Muscle of leg (tissue), 11 donors: Measurements from ENCODE around the gene SLC25A18. TPM values are rescaled to one million over a fixed set of nuclear protein-coding genes. Genes with fewer than 3 reads are reported as not detected.
A peak's percentile ranks its signal among the peaks of the same experiment; 100 is the strongest.

Experiments
- DNase-seq: peaks from one replicate; pipeline ENCODE4 v3.0.0; 2013
- H3K27ac ChIP-seq: one replicate; pipeline ENCODE4 v1.5.1; 2013; ENCODE audit warnings: mild to moderate bottlenecking, low read length, control low read depth
- H3K27me3 ChIP-seq: one replicate; pipeline ENCODE4 v1.6.1; 2013; ENCODE audit warnings: low read length; ENCODE audit not compliant: control insufficient read depth, insufficient read depth
- H3K36me3 ChIP-seq: one replicate; pipeline ENCODE4 v1.6.1; 2013; ENCODE audit warnings: low read length; ENCODE audit not compliant: control insufficient read depth, insufficient read depth
- H3K4me1 ChIP-seq: one replicate; pipeline ENCODE4 v1.6.1; 2013; ENCODE audit warnings: low read length; ENCODE audit not compliant: control insufficient read depth, insufficient read depth
- H3K4me3 ChIP-seq: one replicate; pipeline ENCODE4 v1.5.1; 2013; ENCODE audit warnings: low read length, control low read depth
- H3K9me3 ChIP-seq: replicated peaks from 2 replicates; pipeline ENCODE4 v1.6.1; 2013; ENCODE audit warnings: low read depth, low read length; ENCODE audit not compliant: control insufficient read depth
- WGBS: methylation state at CpG from one replicate; pipeline ENCODE4 v1.1.5; 2013; ENCODE audit warnings: missing lambda C conversion rate; ENCODE audit not compliant: insufficient coverage; 5-methylcytosine and 5-hydroxymethylcytosine counted together
- polyA plus RNA-seq, 8 donors: library from polyadenylated mRNA; unstranded; fragments of 120-200 nt; gene quantifications; one replicate each; pipeline versions ENCODE4 v1.2.1 to v1.2.3, GENCODE V29; 2013; ENCODE audit warnings: inconsistent platforms in 1 of 8, low replicate concordance in 1 of 8; ENCODE audit not compliant: insufficient read length in 8 of 8, insufficient read depth in 1 of 8
- total RNA-seq: library from RNA; stranded (reverse); fragments of 120-200 nt; gene quantifications from one replicate; pipeline ENCODE4 v1.2.4, GENCODE V29; 2013

Gene SLC25A18
- total and polyA plus RNA-seq, 9 donors = 0.29 to 0.94 (median 0.53) TPM

DNA sequence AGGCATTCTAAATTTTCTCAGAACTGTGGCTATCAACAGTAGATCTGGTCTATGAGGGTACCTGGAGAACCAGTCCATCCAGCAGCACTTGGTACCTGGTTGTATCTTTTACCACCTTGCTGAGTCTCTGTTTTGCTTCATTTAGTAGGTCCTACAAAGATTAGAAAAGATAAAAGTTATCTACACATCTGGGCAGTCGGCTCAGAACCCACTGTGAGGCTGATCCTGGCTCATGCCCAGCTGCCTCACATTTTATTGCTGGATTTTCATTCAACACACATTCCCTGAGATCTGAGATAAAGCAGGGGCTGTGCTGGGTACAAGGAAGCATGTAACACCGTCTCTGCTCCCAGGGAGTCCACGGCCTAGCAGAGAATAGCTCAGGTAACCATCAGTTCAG is 37.7 kb downstream of the SLC25A18 start:
- no peak for DNase-seq
- Histone ChIP-seq H3K36me3 (peaks cover 49% of the 10 kb centered on the region), H3K4me3 (no peak overlapping the region), H3K9me3 (no peaks in the 10 kb centered on the region), H3K4me1 (no peaks in the 10 kb centered on the region), H3K27ac (no peak overlapping the region), H3K27me3 (no peaks in the 10 kb centered on the region)
- WGBS = 54% methylated on average over 2 of the region's 3 CpGs

DNA sequence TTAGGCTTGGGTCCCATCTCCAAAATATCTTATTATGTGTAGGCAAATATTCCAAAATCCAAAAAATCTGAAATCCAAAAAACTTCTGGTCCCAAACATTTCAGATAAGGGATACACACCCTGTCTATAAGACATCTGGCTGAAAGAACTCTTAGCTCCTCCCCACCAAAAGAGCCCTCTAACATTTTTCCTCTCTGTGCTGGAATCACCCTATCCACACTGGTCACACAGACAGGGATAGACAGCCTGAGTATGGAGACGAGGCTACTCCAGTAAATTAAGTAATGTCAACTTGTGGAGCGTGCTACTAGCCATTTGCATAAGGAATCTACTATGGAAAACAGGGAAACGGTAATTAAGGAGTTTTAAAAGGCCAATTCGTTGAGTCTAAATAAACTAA is 40.4 kb downstream of the SLC25A18 start:
- Histone ChIP-seq H3K27me3 (no peaks in the 10 kb centered on the region), H3K4me1 (peaks cover 3% of the 10 kb centered on the region), H3K4me3 (no peak overlapping the region), H3K27ac (no peak overlapping the region), H3K36me3 (peaks cover 33% of the 10 kb centered on the region), H3K9me3 (no peaks in the 10 kb centered on the region)
- no CpG with 5 or more reads among the region's 4 CpGs for WGBS
- no peak for DNase-seq

DNA sequence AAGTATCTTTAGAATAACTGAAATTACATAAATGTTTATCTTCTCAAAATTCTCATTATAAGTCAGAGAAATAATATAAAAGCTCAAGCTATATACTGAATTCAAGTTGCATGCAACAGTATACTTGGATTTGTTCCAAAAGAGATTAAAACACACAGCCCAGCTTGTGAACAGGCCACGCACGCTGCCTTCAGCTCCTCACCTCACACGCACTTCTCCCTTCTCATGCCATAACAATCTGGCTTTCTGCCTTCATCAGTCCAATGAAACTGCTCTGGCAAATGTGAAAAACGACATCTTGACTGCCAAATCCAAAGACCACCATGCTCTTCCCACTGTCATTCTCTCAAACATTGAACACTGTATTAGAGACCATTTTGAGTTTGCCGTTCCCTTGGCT is 43.2 kb downstream of the SLC25A18 start:
- H3K9me3 ChIP-seq = no peaks in the 10 kb centered on the region
- 46% methylated on average over 5 of the region's 5 CpGs for WGBS
- H3K27ac ChIP-seq = no peak overlapping the region
- no peak overlapping the region for H3K4me3 ChIP-seq
- no peaks in the 10 kb centered on the region for H3K27me3 ChIP-seq
- H3K36me3 ChIP-seq = peaks cover 29% of the 10 kb centered on the region
- peak; percentile 51 for DNase-seq
- H3K4me1 ChIP-seq = peaks cover 3% of the 10 kb centered on the region

DNA sequence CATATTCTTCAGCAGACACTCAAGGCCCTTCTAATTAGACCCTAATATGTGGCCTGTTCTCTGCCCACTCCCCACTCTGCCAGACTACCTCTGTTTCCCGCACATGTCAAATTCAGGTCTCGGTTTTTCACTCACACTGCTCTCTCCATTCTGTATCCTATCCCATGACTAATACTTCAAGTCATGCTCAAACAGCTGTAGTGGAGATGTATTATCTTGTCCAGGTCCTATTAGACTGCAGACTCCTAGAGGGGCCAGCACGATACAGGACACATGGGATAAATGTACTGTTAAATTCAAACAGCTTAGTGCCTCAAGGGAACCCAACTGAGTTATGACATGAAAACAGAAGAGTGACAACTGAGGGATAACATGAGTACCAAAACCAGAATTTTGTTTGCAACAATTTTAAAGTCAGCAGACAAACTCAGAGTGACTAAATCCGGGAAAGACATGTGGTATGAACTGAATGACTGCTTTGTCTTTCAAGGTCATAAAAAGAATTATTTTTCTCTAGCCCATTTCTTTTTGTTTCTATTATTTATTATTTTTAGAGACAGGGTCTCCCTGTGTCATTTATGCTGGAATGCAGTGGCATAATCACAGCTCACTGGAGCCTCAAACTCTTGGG is 44.7 kb downstream of the SLC25A18 start:
- Histone ChIP-seq H3K27ac (no peak overlapping the region), H3K4me3 (no peak overlapping the region), H3K36me3 (peaks cover 41% of the 10 kb centered on the region), H3K27me3 (no peaks in the 10 kb centered on the region), H3K9me3 (no peaks in the 10 kb centered on the region), H3K4me1 (peaks cover 3% of the 10 kb centered on the region)
- 75% methylated on average over 2 of the region's 4 CpGs for WGBS
- DNase-seq = no peak

DNA sequence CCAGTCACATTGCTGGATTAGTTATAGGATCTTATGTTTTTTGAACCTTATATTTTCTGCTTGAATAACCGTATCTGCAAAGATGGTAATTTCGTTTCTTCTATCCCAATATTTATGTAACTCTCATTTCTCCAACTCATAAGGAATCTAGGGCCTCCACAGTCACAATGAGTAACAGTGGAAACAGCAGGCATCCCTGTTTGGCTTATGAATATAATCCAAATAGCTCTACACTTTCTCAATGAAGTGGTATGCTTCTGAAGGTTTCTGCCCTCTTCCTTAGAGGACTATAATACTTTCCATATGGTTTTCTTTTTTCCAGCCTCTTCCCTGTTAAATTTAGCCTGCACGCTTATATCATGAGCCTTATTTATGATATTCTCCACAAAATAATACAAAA is 48.8 kb downstream of the SLC25A18 start:
- no peak overlapping the region for H3K4me3 ChIP-seq
- no peaks in the 10 kb centered on the region for H3K4me1 ChIP-seq
- no peak overlapping the region for H3K27ac ChIP-seq
- H3K27me3 ChIP-seq = no peaks in the 10 kb centered on the region
- H3K36me3 ChIP-seq = peaks cover 37% of the 10 kb centered on the region
- DNase-seq = no peak
- no peaks in the 10 kb centered on the region for H3K9me3 ChIP-seq
- 82% methylated on average over 1 of the region's 3 CpGs for WGBS

DNA sequence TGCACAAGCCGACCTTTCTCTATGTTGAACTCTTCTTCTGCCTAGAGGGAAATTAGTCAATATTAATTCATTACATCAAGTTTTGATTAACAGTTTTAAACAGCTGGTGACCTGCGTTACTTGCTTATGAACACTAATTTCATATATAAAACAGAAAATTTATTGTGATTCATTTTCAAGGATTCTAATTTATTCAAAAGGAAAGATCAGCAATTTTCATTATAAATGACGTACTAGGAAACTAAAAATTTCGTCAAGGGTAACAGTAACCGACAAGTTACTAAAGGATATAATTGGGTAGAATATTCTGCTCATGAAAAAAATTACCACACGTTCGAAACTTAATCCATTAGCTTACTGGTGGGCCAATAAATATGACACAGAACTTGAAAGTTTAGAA is 50.0 kb downstream of the SLC25A18 start:
- no peak overlapping the region for H3K4me3 ChIP-seq
- no CpG with 5 or more reads among the region's 7 CpGs for WGBS
- no peak overlapping the region for H3K27ac ChIP-seq
- no peaks in the 10 kb centered on the region for H3K27me3 ChIP-seq
- no peak for DNase-seq
- H3K9me3 ChIP-seq = no peaks in the 10 kb centered on the region
- H3K36me3 ChIP-seq = peaks cover 36% of the 10 kb centered on the region
- no peaks in the 10 kb centered on the region for H3K4me1 ChIP-seq

DNA sequence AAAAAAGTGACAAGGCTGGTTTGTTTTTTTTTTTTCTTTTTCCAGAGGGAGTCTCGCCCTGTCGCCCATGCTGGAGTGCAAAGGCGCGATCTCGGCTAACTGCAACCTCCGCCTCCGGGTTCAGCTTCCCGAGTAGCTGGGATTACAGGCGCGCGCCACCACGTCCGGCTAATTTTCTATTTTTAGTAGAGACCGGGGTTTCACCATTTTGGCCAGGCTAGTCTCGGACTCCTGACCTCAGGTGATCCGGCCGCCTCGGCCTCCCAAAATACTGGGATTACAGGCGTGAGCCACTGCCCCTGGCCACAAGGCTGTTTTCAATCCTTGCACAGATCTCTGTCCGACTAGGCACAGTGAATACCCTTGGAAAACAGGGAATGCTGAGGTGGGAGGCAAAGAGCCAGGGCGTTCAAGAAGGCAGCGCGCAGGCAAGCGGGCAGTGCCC is 64.7 kb downstream of the SLC25A18 start:
- WGBS = 5% methylated on average over 24 of the region's 24 CpGs

DNA sequence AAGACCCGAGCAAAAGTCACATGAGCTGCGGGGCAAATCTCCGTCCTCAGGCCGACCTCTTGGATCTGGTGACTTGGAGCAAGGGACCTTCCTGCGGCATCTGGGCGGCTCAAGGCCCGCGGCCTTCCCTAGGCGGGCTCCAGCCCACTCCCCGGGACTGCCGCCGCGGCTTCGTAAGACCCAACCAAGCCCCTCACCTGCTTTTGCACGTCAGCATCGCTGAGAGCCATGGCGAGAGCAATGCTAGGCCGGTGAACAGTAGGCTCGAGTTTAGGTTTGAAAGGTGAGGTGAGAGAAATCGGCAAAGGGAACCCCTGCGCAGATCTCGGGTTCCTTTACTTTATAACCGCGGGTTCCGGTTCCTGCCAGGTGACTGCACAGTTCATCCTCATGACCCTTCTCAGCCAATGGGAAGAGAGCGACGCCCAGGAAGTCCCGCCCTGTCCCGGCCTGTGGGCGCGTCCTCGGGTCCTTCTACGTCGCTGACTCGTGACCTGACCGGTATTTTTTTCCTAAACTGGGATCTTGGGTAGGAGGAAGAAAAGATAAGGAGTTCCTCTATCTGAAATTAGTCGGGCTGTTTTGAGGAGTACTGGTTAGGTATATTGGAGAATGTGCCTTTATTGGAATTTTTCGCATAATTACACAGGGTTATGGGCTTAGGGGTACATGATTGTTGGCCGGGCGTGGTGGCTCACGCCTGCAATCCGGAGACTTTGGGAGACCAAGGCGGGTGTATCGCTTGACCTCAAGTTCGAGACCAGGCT is 65.3 kb downstream of the SLC25A18 start, which contains the start of gene ATP6V1E1:
ATP6V1E1 (minus strand) TSS at position 344 of the 767 bp plus-strand sequence; CDS start at position 230, 114 bp downstream.
- H3K27ac ChIP-seq = peak within 1 kb of the TSS; percentile 97
- 0% methylated on average over 22 of the region's 45 CpGs for whole genome bisulfite sequencing

More for the DNA sequence above, 64.7 kb downstream of the SLC25A18 start:
- no peaks in the 10 kb centered on the region for H3K9me3 ChIP-seq
- peak overlapping the region; percentile 90 for H3K27ac ChIP-seq
- DNase-seq = no peak
- no peaks in the 10 kb centered on the region for H3K36me3 ChIP-seq
- H3K4me3 ChIP-seq = peak overlapping the region; percentile 100
- H3K4me1 ChIP-seq = peaks cover 18% of the 10 kb centered on the region
- H3K27me3 ChIP-seq = no peaks in the 10 kb centered on the region

DNA sequence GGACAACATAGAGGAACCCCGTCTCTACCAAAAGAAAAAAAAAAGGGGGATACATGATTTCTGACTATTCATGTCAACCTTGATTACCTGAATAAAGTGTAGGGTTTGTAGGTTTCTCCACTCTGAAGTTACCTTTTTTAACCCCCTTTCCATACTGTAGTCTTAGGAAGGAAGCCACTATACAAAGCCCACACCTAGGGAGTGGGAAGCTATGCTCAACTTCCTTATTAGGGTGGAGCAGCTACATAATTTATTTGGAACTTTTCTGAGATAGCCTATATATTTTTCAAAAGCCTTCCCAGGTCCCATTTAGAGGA is 65.8 kb downstream of the SLC25A18 start:
- no peak for DNase-seq

More for the DNA sequence above, 65.3 kb downstream of the SLC25A18 start, which contains the start of gene ATP6V1E1:
- Histone ChIP-seq H3K4me3 (peak within 1 kb of the TSS; percentile 100), H3K9me3 (no peaks in the 10 kb centered on the region), H3K27me3 (no peaks in the 10 kb centered on the region), H3K4me1 (peaks cover 18% of the 10 kb centered on the region), H3K36me3 (no peaks in the 10 kb centered on the region)
- DNase-seq = peak; percentile 99

DNA sequence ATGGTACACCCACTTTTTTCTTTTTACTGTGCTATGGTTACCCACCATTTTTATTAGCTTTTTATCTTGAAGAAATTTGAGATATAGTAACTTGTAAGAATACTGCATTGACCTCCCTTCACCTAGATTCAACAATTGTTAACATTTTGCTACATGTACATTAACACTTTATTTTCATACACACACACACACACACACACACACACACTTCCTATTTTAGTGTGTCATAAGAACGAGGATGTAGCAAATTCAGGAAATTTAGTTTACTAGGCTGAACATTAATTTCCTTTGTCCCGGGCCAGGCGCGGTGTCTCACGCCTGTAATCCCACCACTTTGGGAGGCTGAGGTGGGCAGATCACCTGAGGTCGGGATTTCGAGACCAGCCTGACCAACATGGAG is 66.3 kb downstream of the SLC25A18 start:
- Histone ChIP-seq H3K27me3 (no peaks in the 10 kb centered on the region), H3K4me1 (peaks cover 18% of the 10 kb centered on the region), H3K36me3 (no peaks in the 10 kb centered on the region), H3K27ac (peak overlapping the region; percentile 97), H3K4me3 (no peak overlapping the region), H3K9me3 (no peaks in the 10 kb centered on the region)
- DNase-seq = no peak
- WGBS = 90% methylated on average over 5 of the region's 7 CpGs

More for the DNA sequence above, 65.8 kb downstream of the SLC25A18 start:
- Histone ChIP-seq H3K27ac (peak overlapping the region; percentile 97), H3K9me3 (no peaks in the 10 kb centered on the region), H3K4me1 (peaks cover 18% of the 10 kb centered on the region), H3K36me3 (no peaks in the 10 kb centered on the region), H3K4me3 (peak overlapping the region; percentile 100), H3K27me3 (no peaks in the 10 kb centered on the region)
- WGBS = no CpG with 5 or more reads among the region's 1 CpG
